LNCaP clone FGC (cell line): Measurements from ENCODE around the gene OTOS.

Experiments
- DNase-seq: peaks from one replicate; pipeline ENCODE4 v3.0.0-alpha.2; 2011; ENCODE audit warnings: low read depth
- H3K4me3 ChIP-seq: 2 replicates; pipeline ENCODE4 v1.5.1; 2011; ENCODE audit warnings: mild to moderate bottlenecking, low read depth, low read length, control low read depth
- CTCF ChIP-seq: IDR thresholded peaks from 2 replicates; pipeline ENCODE4 v1.5.1; 2012; ENCODE audit warnings: mild to moderate bottlenecking; ENCODE audit not compliant: control insufficient read depth, insufficient read depth; ENCODE audit errors: extremely low read depth

OTOS gene

GRCh38 chr2:240109386-240109785 is 31.1 kb downstream of the OTOS start:
- TF ChIP-seq CTCF: no peak
- DNase-seq: no peak
- H3K4me3 ChIP-seq: no peak overlapping the region

- no peak for TF ChIP-seq CTCF
- no peak for DNase-seq
Measured at GRCh38 chr2:240107477-240107796, 33.0 kb downstream of the OTOS start.

GRCh38 chr2:240106765-240107476 is 33.5 kb downstream of the OTOS start:
- H3K4me3 ChIP-seq: no peak overlapping the region
- no peak for TF ChIP-seq CTCF
- no peak for DNase-seq

More at GRCh38 chr2:240107477-240107796, 33.0 kb downstream of the OTOS start:
- no peak overlapping the region for H3K4me3 ChIP-seq

GRCh38 chr2:240105982-240106381 is 34.5 kb downstream of the OTOS start:
- no peak for TF ChIP-seq CTCF
- DNase-seq: no peak
- H3K4me3 ChIP-seq: no peak overlapping the region

- H3K4me3 ChIP-seq: no peak overlapping the region
- no peak for TF ChIP-seq CTCF
- no peak for DNase-seq
Measured at GRCh38 chr2:240103136-240103535, 37.3 kb downstream of the OTOS start.

GRCh38 chr2:240098349-240098748 is 42.1 kb downstream of the OTOS start:
- TF ChIP-seq CTCF: no peak
- DNase-seq: no peak
- no peak overlapping the region for H3K4me3 ChIP-seq
